ENCODE results near the gene COL25A1.

- no peak for TF ChIP-seq POLR2AphosphoS5 (IDR thresholded peaks at IDR 0.05; ENCODE audit: borderline replicate concordance, low read depth, low read length)
- no peak for TF ChIP-seq EZH2 (IDR thresholded peaks at IDR 0.05)
- no peak for TF ChIP-seq FOXP2 (optimal IDR thresholded peaks at IDR 0.05; ENCODE audit: control extremely low read depth, extremely low read length, insufficient read depth)
Measured at GRCh38 chr4:109266891-109267290, 35.6 kb downstream of the COL25A1 start.
